Measurements from ENCODE around the gene PTPN5. TPM values are rescaled to one million over a fixed set of nuclear protein-coding genes. Genes with fewer than 3 reads are reported as not detected.

The PTPN5 gene
- total RNA-seq, 3 donors from 2014 or later, result 0.14 to 0.92 (median 0.17) TPM

- intact Hi-C loops (cut with DNase I, micrococcal nuclease), result no loop called here
- no peak overlapping the region for H3K4me3 ChIP-seq
- no peak for DNase-seq
- no peak for TF ChIP-seq CTCF (IDR thresholded peaks at IDR 0.05)
- no peak for ATAC-seq
- no peaks in the 10 kb centered on the region for H3K4me1 ChIP-seq (ENCODE audit: low read depth)
- no peaks in the 10 kb centered on the region for H3K36me3 ChIP-seq (ENCODE audit: low read depth)
- H3K9me3 ChIP-seq, result no peaks in the 10 kb centered on the region
Measured at GRCh38 chr11:18756889-18757288, 34.7 kb downstream of the PTPN5 start.

GRCh38 chr11:18754308-18754707, 37.3 kb downstream of the PTPN5 start:
- no peaks in the 10 kb centered on the region for H3K9me3 ChIP-seq
- intact Hi-C loops (cut with DNase I, micrococcal nuclease), result no loop called here
- H3K4me3 ChIP-seq, result no peak overlapping the region
- ATAC-seq, result no peak
- DNase-seq, result no peak
- TF ChIP-seq CTCF (IDR thresholded peaks at IDR 0.05), result no peak
- H3K4me1 ChIP-seq (ENCODE audit: low read depth), result no peaks in the 10 kb centered on the region
- no peaks in the 10 kb centered on the region for H3K36me3 ChIP-seq (ENCODE audit: low read depth)

GRCh38 chr11:18752502-18752901, 39.1 kb downstream of the PTPN5 start:
- no peaks in the 10 kb centered on the region for H3K36me3 ChIP-seq (ENCODE audit: low read depth)
- H3K4me3 ChIP-seq, result no peak overlapping the region
- no peaks in the 10 kb centered on the region for H3K4me1 ChIP-seq (ENCODE audit: low read depth)
- intact Hi-C loops (cut with DNase I, micrococcal nuclease), result no loop called here
- no peak for DNase-seq
- H3K9me3 ChIP-seq, result no peaks in the 10 kb centered on the region
- no peak for ATAC-seq
- no peak for TF ChIP-seq CTCF (IDR thresholded peaks at IDR 0.05)

GRCh38 chr11:18750944-18751343, 40.7 kb downstream of the PTPN5 start:
- no peak for TF ChIP-seq CTCF (IDR thresholded peaks at IDR 0.05)
- no peak for ATAC-seq

GRCh38 chr11:18749681-18750319, 41.8 kb downstream of the PTPN5 start:
- Histone ChIP-seq H3K9me3 (no peaks in the 10 kb centered on the region), H3K4me3 (no peak overlapping the region), H3K36me3 (ENCODE audit: low read depth) (no peaks in the 10 kb centered on the region), H3K4me1 (ENCODE audit: low read depth) (no peaks in the 10 kb centered on the region)
- no peak for TF ChIP-seq CTCF (IDR thresholded peaks at IDR 0.05)
- intact Hi-C loops (cut with DNase I, micrococcal nuclease), result no loop called here
- ATAC-seq (no peak), DNase-seq (no peak)

More at GRCh38 chr11:18750944-18751343, 40.7 kb downstream of the PTPN5 start:
- Histone ChIP-seq H3K36me3 (ENCODE audit: low read depth) (no peaks in the 10 kb centered on the region), H3K9me3 (no peaks in the 10 kb centered on the region), H3K4me3 (no peak overlapping the region), H3K4me1 (ENCODE audit: low read depth) (no peaks in the 10 kb centered on the region)
- DNase-seq, result no peak
- intact Hi-C loops (cut with DNase I, micrococcal nuclease), result no loop called here
